NCI-H2227 treated with DMSO at 0.1 percent for 48 hours (cell line): ENCODE results near the gene LACTBL1.
A peak's percentile ranks its signal among the peaks of the same experiment; 100 is the strongest.
"Not testable (repeated sequence)": the region's sequence is repeated elsewhere in the genome, so short reads cannot be mapped to it uniquely, and the experiment has no call there.

Experiments
- DNase-seq: peaks from one replicate; lab custom pipeline; 2025; lab: John Stamatoyannopoulos, UW

LACTBL1 gene

GRCh38 chr1:22972760-22973159 is at the start of gene LACTBL1:
Gene LACTBL1, minus strand, starts transcription at chr1:22972866. Its CDS starts 550 bp downstream, at chr1:22972316.
- no peak for DNase-seq

- no peak for DNase-seq
Observed at GRCh38 chr1:23021834-23022233, 49.2 kb upstream of the LACTBL1 start.

- no peak for DNase-seq
Observed at GRCh38 chr1:23020706-23021405, 48.2 kb upstream of the LACTBL1 start.

GRCh38 chr1:23019863-23020625 is 47.4 kb upstream of the LACTBL1 start:
- DNase-seq, result peak; percentile 54

- peak; percentile 98 for DNase-seq
Observed at GRCh38 chr1:23019094-23019862, 46.6 kb upstream of the LACTBL1 start, which contains the start of gene KDM1A. Gene KDM1A, plus strand, starts transcription at chr1:23019468. Its CDS starts 129 bp downstream, at chr1:23019597.

- no peak for DNase-seq
Observed at GRCh38 chr1:23018661-23019093, 46.0 kb upstream of the LACTBL1 start.

GRCh38 chr1:23013657-23014056 is 41.0 kb upstream of the LACTBL1 start:
- DNase-seq, result peak; percentile 31

- not testable (repeated sequence) for DNase-seq
Observed at GRCh38 chr1:23010025-23010424, 37.4 kb upstream of the LACTBL1 start.

- DNase-seq, result no peak
Observed at GRCh38 chr1:23008901-23009300, 36.2 kb upstream of the LACTBL1 start.

- DNase-seq, result no peak
Observed at GRCh38 chr1:23007106-23007505, 34.4 kb upstream of the LACTBL1 start.

- DNase-seq, result not testable (repeated sequence)
Observed at GRCh38 chr1:23004769-23005168, 32.1 kb upstream of the LACTBL1 start.

GRCh38 chr1:23004112-23004511 is 31.4 kb upstream of the LACTBL1 start:
- DNase-seq, result no peak

- DNase-seq, result not testable (repeated sequence)
Observed at GRCh38 chr1:23002218-23002617, 29.6 kb upstream of the LACTBL1 start.

GRCh38 chr1:23000133-23000532 is 27.5 kb upstream of the LACTBL1 start:
- not testable (repeated sequence) for DNase-seq

GRCh38 chr1:22997528-22997927 is 24.9 kb upstream of the LACTBL1 start:
- not testable (repeated sequence) for DNase-seq

GRCh38 chr1:22995774-22996173 is 23.1 kb upstream of the LACTBL1 start:
- DNase-seq, result no peak

GRCh38 chr1:22993220-22993795 is 20.6 kb upstream of the LACTBL1 start:
- not testable (repeated sequence) for DNase-seq

- DNase-seq, result not testable (repeated sequence)
Observed at GRCh38 chr1:22992384-22992783, 19.7 kb upstream of the LACTBL1 start.

- no peak for DNase-seq
Observed at GRCh38 chr1:22983944-22984343, 11.3 kb upstream of the LACTBL1 start.

GRCh38 chr1:22980471-22980790 is 7.8 kb upstream of the LACTBL1 start:
- DNase-seq, result not testable (repeated sequence)

GRCh38 chr1:22978299-22978698 is 5.6 kb upstream of the LACTBL1 start:
- DNase-seq, result no peak
